Measurements from ENCODE around the gene XPO4. TPM values are rescaled to one million over a fixed set of nuclear protein-coding genes. Genes with fewer than 3 reads are reported as not detected.
"Not testable (repeated sequence)": the region's sequence is repeated elsewhere in the genome, so short reads cannot be mapped to it uniquely, and the experiment has no call there.

Gene XPO4
- total RNA-seq, 1 donor from 2014 or later, result 32.0 TPM

DNA sequence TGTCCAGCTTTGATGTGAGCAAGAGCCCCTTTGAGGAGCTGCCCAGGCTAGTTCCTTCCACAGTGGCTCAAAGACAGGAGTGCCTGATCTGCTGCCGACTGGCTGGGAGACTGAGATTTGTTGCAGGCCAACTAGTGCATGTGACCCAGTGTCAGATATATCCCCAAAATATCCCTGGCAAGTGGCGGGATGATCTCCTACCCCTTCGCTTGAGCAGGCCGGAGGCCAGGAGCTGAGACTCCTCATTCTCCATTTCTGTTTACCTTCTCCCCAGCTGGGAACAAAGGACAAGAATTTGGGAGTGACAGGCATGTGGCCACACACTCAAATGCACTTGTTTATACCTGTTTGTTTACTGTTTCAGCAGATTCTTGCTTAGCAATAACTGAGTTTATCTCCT is 37.1 kb upstream of the XPO4 start:
- Histone ChIP-seq H3K27ac (replicated peaks) (peak overlapping the region; percentile 67), H3K4me3 (no peak overlapping the region), H3K9me3 (replicated peaks) (no peaks in the 10 kb centered on the region), H3K27me3 (ENCODE audit: low read depth) (no peaks in the 10 kb centered on the region), H3K36me3 (no peaks in the 10 kb centered on the region), H3K4me1 (peaks cover 9% of the 10 kb centered on the region)
- peak; percentile 24 for DNase-seq
- TF ChIP-seq, protein P1, sequence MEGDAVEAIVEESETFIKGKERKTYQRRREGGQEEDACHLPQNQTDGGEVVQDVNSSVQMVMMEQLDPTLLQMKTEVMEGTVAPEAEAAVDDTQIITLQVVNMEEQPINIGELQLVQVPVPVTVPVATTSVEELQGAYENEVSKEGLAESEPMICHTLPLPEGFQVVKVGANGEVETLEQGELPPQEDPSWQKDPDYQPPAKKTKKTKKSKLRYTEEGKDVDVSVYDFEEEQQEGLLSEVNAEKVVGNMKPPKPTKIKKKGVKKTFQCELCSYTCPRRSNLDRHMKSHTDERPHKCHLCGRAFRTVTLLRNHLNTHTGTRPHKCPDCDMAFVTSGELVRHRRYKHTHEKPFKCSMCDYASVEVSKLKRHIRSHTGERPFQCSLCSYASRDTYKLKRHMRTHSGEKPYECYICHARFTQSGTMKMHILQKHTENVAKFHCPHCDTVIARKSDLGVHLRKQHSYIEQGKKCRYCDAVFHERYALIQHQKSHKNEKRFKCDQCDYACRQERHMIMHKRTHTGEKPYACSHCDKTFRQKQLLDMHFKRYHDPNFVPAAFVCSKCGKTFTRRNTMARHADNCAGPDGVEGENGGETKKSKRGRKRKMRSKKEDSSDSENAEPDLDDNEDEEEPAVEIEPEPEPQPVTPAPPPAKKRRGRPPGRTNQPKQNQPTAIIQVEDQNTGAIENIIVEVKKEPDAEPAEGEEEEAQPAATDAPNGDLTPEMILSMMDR (IDR thresholded peaks at IDR 0.05; ENCODE audit: borderline replicate concordance), result no peak
- intact Hi-C loops (cut with micrococcal nuclease), result loop anchor here (5.0 to 10.0 kb wide), 2 partner anchors 195 to 538 kb away; no protein-coding TSS in a partner anchor

GRCh38 chr13:20938302-20938701 is 35.8 kb upstream of the XPO4 start:
- no peaks in the 10 kb centered on the region for H3K9me3 ChIP-seq (replicated peaks)
- TF ChIP-seq, protein P1 (IDR thresholded peaks at IDR 0.05; ENCODE audit: borderline replicate concordance), result no peak
- DNase-seq, result no peak
- peaks cover 9% of the 10 kb centered on the region for H3K4me1 ChIP-seq
- intact Hi-C loops (cut with micrococcal nuclease), result no loop called here
- no peaks in the 10 kb centered on the region for H3K27me3 ChIP-seq (ENCODE audit: low read depth)
- H3K36me3 ChIP-seq, result no peaks in the 10 kb centered on the region
- no peak overlapping the region for H3K27ac ChIP-seq (replicated peaks)
- no peak overlapping the region for H3K4me3 ChIP-seq

DNA sequence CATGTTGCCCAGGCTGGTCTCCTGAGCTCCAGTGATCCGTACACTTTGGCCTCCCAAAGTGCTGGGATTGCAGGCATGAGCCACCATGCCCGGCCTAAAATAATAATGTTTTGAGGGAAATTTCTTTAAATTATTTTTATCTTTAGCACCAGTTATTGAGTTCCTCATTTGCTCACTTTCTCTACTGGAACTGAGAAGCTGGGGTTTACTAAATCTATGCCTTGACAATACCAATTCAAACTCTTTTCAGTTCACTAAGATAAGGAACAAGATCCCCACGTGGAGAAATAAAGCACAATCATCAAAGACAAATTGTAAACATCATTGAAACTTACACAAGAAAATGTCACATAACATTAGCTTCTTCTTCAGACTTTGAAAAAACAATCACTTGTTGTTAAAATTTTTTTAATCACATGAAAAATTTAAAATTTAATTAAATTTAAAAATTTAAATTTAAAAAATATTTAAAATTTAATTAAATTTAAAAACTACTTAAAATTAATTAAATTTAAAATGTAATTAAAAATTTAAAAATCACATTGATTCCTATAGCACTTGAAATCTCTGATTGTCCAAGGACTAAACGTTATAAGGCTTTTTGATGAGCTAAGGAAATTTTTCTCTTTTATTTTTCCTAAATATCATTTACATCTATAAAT is 25.2 kb upstream of the XPO4 start:
- no peak overlapping the region for H3K4me3 ChIP-seq
- TF ChIP-seq, protein P1 (IDR thresholded peaks at IDR 0.05; ENCODE audit: borderline replicate concordance), result no peak
- intact Hi-C loops (cut with micrococcal nuclease), result loop anchor here (5.0 to 10.0 kb wide), 2 partner anchors 210 to 433 kb away; no protein-coding TSS in a partner anchor
- no peak for DNase-seq
- H3K27me3 ChIP-seq (ENCODE audit: low read depth), result no peaks in the 10 kb centered on the region
- no peak overlapping the region for H3K27ac ChIP-seq (replicated peaks)
- H3K36me3 ChIP-seq, result no peaks in the 10 kb centered on the region
- H3K9me3 ChIP-seq (replicated peaks), result no peaks in the 10 kb centered on the region
- no peaks in the 10 kb centered on the region for H3K4me1 ChIP-seq

- H3K36me3 ChIP-seq; H3K4me1 ChIP-seq; DNase-seq; H3K27me3 ChIP-seq (ENCODE audit: low read depth); H3K4me3 ChIP-seq; H3K27ac ChIP-seq (replicated peaks); H3K9me3 ChIP-seq (replicated peaks): not testable (repeated sequence)
- intact Hi-C loops (cut with micrococcal nuclease), result loop anchor here (5.0 to 10.0 kb wide), 2 partner anchors 208 to 431 kb away; no protein-coding TSS in a partner anchor
These were observed 22.8 kb upstream of the XPO4 start for GRCh38 chr13:20925395-20925790.

- peak; percentile 60 for DNase-seq
- Histone ChIP-seq H3K4me1 (no peaks in the 10 kb centered on the region), H3K36me3 (no peaks in the 10 kb centered on the region), H3K27ac (replicated peaks) (no peak overlapping the region), H3K9me3 (replicated peaks) (no peaks in the 10 kb centered on the region), H3K4me3 (no peak overlapping the region), H3K27me3 (ENCODE audit: low read depth) (no peaks in the 10 kb centered on the region)
- TF ChIP-seq, protein P1 (IDR thresholded peaks at IDR 0.05; ENCODE audit: borderline replicate concordance), result peak; percentile 82
- intact Hi-C loops (cut with micrococcal nuclease), result loop anchor here (5.0 to 10.0 kb wide), 2 partner anchors 208 to 430 kb away; no protein-coding TSS in a partner anchor
These were observed 22.3 kb upstream of the XPO4 start for GRCh38 chr13:20924758-20925394.

- no peaks in the 10 kb centered on the region for H3K27me3 ChIP-seq (ENCODE audit: low read depth)
- DNase-seq, result peak; percentile 20
- intact Hi-C loops (cut with micrococcal nuclease), result loop anchor here (10.0 kb wide), 1 partner anchor 428 kb away; no protein-coding TSS in a partner anchor
These were observed 20.7 kb upstream of the XPO4 start for GRCh38 chr13:20923272-20923671.

More at GRCh38 chr13:20923272-20923671, 20.7 kb upstream of the XPO4 start:
- H3K4me3 ChIP-seq, result no peak overlapping the region
- TF ChIP-seq, protein P1 (IDR thresholded peaks at IDR 0.05; ENCODE audit: borderline replicate concordance), result no peak
- no peaks in the 10 kb centered on the region for H3K36me3 ChIP-seq
- no peaks in the 10 kb centered on the region for H3K4me1 ChIP-seq
- H3K9me3 ChIP-seq (replicated peaks), result no peaks in the 10 kb centered on the region
- H3K27ac ChIP-seq (replicated peaks), result no peak overlapping the region

Data from left ventricle myocardium inferior (tissue), 1 donor.